ENCODE results near the gene SSR1.

The SSR1 gene

GRCh38 chr6:7300926-7301325, 12.1 kb downstream of the SSR1 start:
- DNase-seq (ENCODE audit: low read depth, low spot score) = no peak
- no peak overlapping the region for H3K4me3 ChIP-seq (ENCODE audit: low read depth, low read length)
- POLR2A ChIA-PET = interaction anchor here (1.1 kb wide), 1 partner anchor 89 kb away, joined by 3 read pairs; the partner anchor contains the start of genes CAGE1 and RIOK1
- CTCF ChIA-PET = interaction anchor here (0.8 to 2.5 kb wide), 5 partner anchors 9 to 314 kb away, joined by 3 to 9 read pairs (median 4); no protein-coding TSS in a partner anchor
- TF ChIP-seq CTCF (IDR thresholded peaks at IDR 0.05; ENCODE audit: insufficient read depth, low read length, missing control alignments) = no peak

DNA sequence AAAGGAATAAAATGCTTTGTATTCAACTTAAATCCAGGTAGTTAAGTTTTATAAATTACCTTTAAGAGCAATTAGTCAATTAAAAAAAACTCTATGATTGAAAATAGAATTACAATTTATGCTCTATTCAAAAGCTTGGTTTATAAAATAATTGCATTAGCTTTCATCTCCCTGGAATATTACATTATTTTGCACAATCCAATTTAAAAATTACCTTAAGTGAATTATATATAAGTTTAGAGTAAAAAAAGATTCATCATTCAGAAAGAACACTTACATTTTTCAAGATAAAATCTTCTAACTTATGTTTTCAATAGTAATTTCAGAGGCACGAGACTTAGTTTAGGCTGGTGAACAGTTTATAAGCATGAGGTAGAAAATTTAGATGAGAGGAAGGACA, 14.9 kb downstream of the SSR1 start:
- no peak for DNase-seq (ENCODE audit: low read depth, low spot score)
- ChIA-PET CTCF (interaction anchor here (0.8 kb wide), 1 partner anchor 23 kb away, joined by 3 read pairs; no protein-coding TSS in a partner anchor), POLR2A (no interaction called here)
- no peak overlapping the region for H3K4me3 ChIP-seq (ENCODE audit: low read depth, low read length)
- no peak for TF ChIP-seq CTCF (IDR thresholded peaks at IDR 0.05; ENCODE audit: insufficient read depth, low read length, missing control alignments)

DNA sequence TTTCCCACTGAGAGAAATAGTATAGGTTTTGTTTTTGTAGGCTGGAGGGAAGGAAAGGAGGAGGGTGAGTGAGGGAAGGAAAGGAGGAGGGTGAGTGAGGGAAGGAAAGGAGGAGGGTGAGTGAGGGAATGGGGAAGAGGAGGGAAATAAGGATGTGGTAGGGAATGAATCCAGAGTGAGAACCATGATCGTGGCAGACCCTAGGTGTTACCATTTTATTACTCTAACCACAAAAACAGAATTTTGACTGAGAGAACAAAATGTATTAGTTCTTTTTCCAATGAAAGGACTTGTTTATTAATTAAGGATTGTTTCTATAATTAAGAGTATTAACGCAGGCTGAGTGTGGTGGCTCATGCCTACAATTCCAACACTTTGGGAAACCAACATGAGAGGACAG, 16.4 kb downstream of the SSR1 start:
- ChIA-PET POLR2A (no interaction called here), CTCF (interaction anchor here (1.0 to 1.5 kb wide), 3 partner anchors 9 to 619 kb away, joined by 3 to 4 read pairs (median 3); no protein-coding TSS in a partner anchor)
- H3K4me3 ChIP-seq (ENCODE audit: low read depth, low read length) = no peak overlapping the region
- DNase-seq (ENCODE audit: low read depth, low spot score) = no peak
- TF ChIP-seq CTCF (IDR thresholded peaks at IDR 0.05; ENCODE audit: insufficient read depth, low read length, missing control alignments) = no peak

- DNase-seq (ENCODE audit: low read depth, low spot score) = no peak
- POLR2A ChIA-PET = no interaction called here
- CTCF ChIA-PET = interaction anchor here (1.4 to 1.5 kb wide), 2 partner anchors 10 to 21 kb away, joined by 4 to 6 read pairs; no protein-coding TSS in a partner anchor
- H3K4me3 ChIP-seq (ENCODE audit: low read depth, low read length) = no peak overlapping the region
- TF ChIP-seq CTCF (IDR thresholded peaks at IDR 0.05; ENCODE audit: insufficient read depth, low read length, missing control alignments) = no peak
These were observed 17.1 kb downstream of the SSR1 start for GRCh38 chr6:7295916-7296315.

- CTCF ChIA-PET = interaction anchor here (1.2 to 11.4 kb wide), 3 partner anchors 14 to 17 kb away, joined by 3 to 122 read pairs (median 3); no protein-coding TSS in a partner anchor
- no peak for DNase-seq (ENCODE audit: low read depth, low spot score)
- POLR2A ChIA-PET = no interaction called here
- TF ChIP-seq CTCF (IDR thresholded peaks at IDR 0.05; ENCODE audit: insufficient read depth, low read length, missing control alignments) = no peak
- no peak overlapping the region for H3K4me3 ChIP-seq (ENCODE audit: low read depth, low read length)
These were observed 20.3 kb downstream of the SSR1 start for GRCh38 chr6:7292596-7293255.

GRCh38 chr6:7290079-7290478, 22.9 kb downstream of the SSR1 start:
- no peak for DNase-seq (ENCODE audit: low read depth, low spot score)
- ChIA-PET CTCF (interaction anchor here (11.4 kb wide), 1 partner anchor 14 kb away, joined by 122 read pairs; no protein-coding TSS in a partner anchor), POLR2A (no interaction called here)
- TF ChIP-seq CTCF (IDR thresholded peaks at IDR 0.05; ENCODE audit: insufficient read depth, low read length, missing control alignments) = no peak
- H3K4me3 ChIP-seq (ENCODE audit: low read depth, low read length) = no peak overlapping the region
